ENCODE measurements around the gene CYTH2. TPM values are rescaled to one million over a fixed set of nuclear protein-coding genes. Genes with fewer than 3 reads are reported as not detected.
A peak's percentile ranks its signal among the peaks of the same experiment; 100 is the strongest.

Gene CYTH2
- total and polyA plus RNA-seq, 4 experiments from 2014 or later = 30.1 to 89.0 (median 53.1) TPM

GRCh38 chr19:48498595-48499311, 29.6 kb downstream of the CYTH2 start:
- Histone ChIP-seq H3K27ac (ENCODE audit: low read depth, low read length) (no peak overlapping the region), H3K4me1 (ENCODE audit: insufficient read depth, low read length) (peaks cover 20% of the 10 kb centered on the region), H3K4me3 (ENCODE audit: low read length in 2 of 2) (no peak overlapping the region), H3K27me3 (ENCODE audit: insufficient read depth, low read length) (peaks cover 5% of the 10 kb centered on the region), H3K36me3 (ENCODE audit: insufficient read depth, low read length) (no peaks in the 10 kb centered on the region), H3K9me3 (ENCODE audit: control insufficient read depth in 1 of 2, low read length in 2 of 2) (no peaks in the 10 kb centered on the region)
- Mint-ChIP-seq H3K36me3 (no peaks in the 10 kb centered on the region), H3K4me3 (no peak overlapping the region), H3K27me3 (peaks cover 18 to 22% of the 10 kb centered on the region in 2 donors), H3K27ac (no peak overlapping the region), H3K4me1 (peaks cover 9 to 35% (median 21%) of the 10 kb centered on the region in 4 donors), H3K9me3 (peaks cover 0 to 5% (median 0%) of the 10 kb centered on the region in 8 donors)
- ChIA-PET CTCF (ENCODE audit: partially characterized antibody) (no interaction called here), POLR2A (ENCODE audit: partially characterized antibody) (interaction anchor here (1.3 kb wide), 1 partner anchor 19 kb away, joined by 3 read pairs; no protein-coding TSS in a partner anchor)
- DNase-seq = no peak
- intact Hi-C loops (cut with micrococcal nuclease) = no loop called here

GRCh38 chr19:48499316-48500090, 30.3 kb downstream of the CYTH2 start:
- peaks cover 13% of the 10 kb centered on the region for H3K4me1 ChIP-seq (ENCODE audit: insufficient read depth, low read length)
- peaks cover 5% of the 10 kb centered on the region for H3K27me3 ChIP-seq (ENCODE audit: insufficient read depth, low read length)
- Mint-ChIP-seq H3K9me3 (peaks cover 0 to 3% (median 0%) of the 10 kb centered on the region in 8 donors), H3K27me3 (peaks cover 13 to 20% of the 10 kb centered on the region in 2 donors), H3K36me3 (no peaks in the 10 kb centered on the region), H3K4me3 (peak overlapping the region in 1 of 8 donors; percentile 46), H3K27ac (peak overlapping the region in 1 of 7 donors; percentile 17), H3K4me1 (peaks cover 7 to 32% (median 18%) of the 10 kb centered on the region in 4 donors)
- no peaks in the 10 kb centered on the region for H3K36me3 ChIP-seq (ENCODE audit: insufficient read depth, low read length)
- CTCF ChIA-PET (ENCODE audit: partially characterized antibody) = no interaction called here
- no peak for DNase-seq
- no peaks in the 10 kb centered on the region for H3K9me3 ChIP-seq (ENCODE audit: control insufficient read depth in 1 of 2, low read length in 2 of 2)
- no peak overlapping the region for H3K27ac ChIP-seq (ENCODE audit: low read depth, low read length)
- no peak overlapping the region for H3K4me3 ChIP-seq (ENCODE audit: low read length in 2 of 2)
- POLR2A ChIA-PET (ENCODE audit: partially characterized antibody) = interaction anchor here (1.3 kb wide), 1 partner anchor 20 kb away, joined by 3 read pairs; no protein-coding TSS in a partner anchor
- intact Hi-C loops (cut with micrococcal nuclease) = no loop called here

- Histone ChIP-seq H3K4me3 (ENCODE audit: low read length in 2 of 2) (no peak overlapping the region), H3K4me1 (ENCODE audit: insufficient read depth, low read length) (peaks cover 13% of the 10 kb centered on the region), H3K27ac (ENCODE audit: low read depth, low read length) (no peak overlapping the region), H3K9me3 (ENCODE audit: control insufficient read depth in 1 of 2, low read length in 2 of 2) (no peaks in the 10 kb centered on the region), H3K36me3 (ENCODE audit: insufficient read depth, low read length) (no peaks in the 10 kb centered on the region), H3K27me3 (ENCODE audit: insufficient read depth, low read length) (peaks cover under 1% of the 10 kb centered on the region)
- Mint-ChIP-seq H3K4me3 (peak overlapping the region; percentile 20 to 82 (median 76)), H3K36me3 (no peaks in the 10 kb centered on the region), H3K4me1 (peaks cover 5 to 28% (median 14%) of the 10 kb centered on the region in 4 donors), H3K27ac (peak overlapping the region in 4 of 7 donors; percentile 48 to 80 (median 75)), H3K27me3 (peaks cover 4 to 10% of the 10 kb centered on the region in 2 donors), H3K9me3 (peaks cover 0 to 3% (median 0%) of the 10 kb centered on the region in 8 donors)
- intact Hi-C loops (cut with micrococcal nuclease) = no loop called here
- no peak for DNase-seq
- ChIA-PET CTCF (ENCODE audit: partially characterized antibody) (interaction anchor here (1.7 kb wide), 1 partner anchor 11 kb away, joined by 10 read pairs; no protein-coding TSS in a partner anchor), POLR2A (ENCODE audit: partially characterized antibody) (interaction anchor here (0.5 to 1.2 kb wide), 3 partner anchors 12 to 928 kb away, joined by 3 to 4 read pairs (median 3); partner anchors contain the start of gene ZNF541)
Observed at GRCh38 chr19:48500830-48501493, 31.8 kb downstream of the CYTH2 start.

- peak overlapping the region; percentile 22 to 82 (median 76) for H3K4me3 Mint-ChIP-seq
- Histone ChIP-seq H3K36me3 (ENCODE audit: insufficient read depth, low read length) (no peaks in the 10 kb centered on the region), H3K9me3 (ENCODE audit: control insufficient read depth in 1 of 2, low read length in 2 of 2) (no peaks in the 10 kb centered on the region), H3K27me3 (ENCODE audit: insufficient read depth, low read length) (no peaks in the 10 kb centered on the region), H3K4me1 (ENCODE audit: insufficient read depth, low read length) (peaks cover 13% of the 10 kb centered on the region), H3K4me3 (ENCODE audit: low read length in 2 of 2) (no peak overlapping the region), H3K27ac (ENCODE audit: low read depth, low read length) (peak overlapping the region; percentile 26)
- POLR2A ChIA-PET (ENCODE audit: partially characterized antibody) = interaction anchor here (0.9 to 1.5 kb wide), 4 partner anchors 8 to 83 kb away, joined by 3 to 10 read pairs (median 5); no protein-coding TSS in a partner anchor
- H3K27ac Mint-ChIP-seq = peak overlapping the region in 6 of 7 donors; percentile 48 to 87 (median 78)
- intact Hi-C loops (cut with micrococcal nuclease) = loop anchor here (1.0 kb wide), 1 partner anchor 8 kb away; no protein-coding TSS in a partner anchor
- peaks cover 0 to 3% (median 0%) of the 10 kb centered on the region in 8 donors for H3K9me3 Mint-ChIP-seq
- peaks cover 0 to 2% of the 10 kb centered on the region in 2 donors for H3K36me3 Mint-ChIP-seq
- peaks cover 5 to 27% (median 14%) of the 10 kb centered on the region in 4 donors for H3K4me1 Mint-ChIP-seq
- peaks cover 4 to 10% of the 10 kb centered on the region in 2 donors for H3K27me3 Mint-ChIP-seq
- peak; percentile 68 to 82 (median 76) for DNase-seq
- CTCF ChIA-PET (ENCODE audit: partially characterized antibody) = interaction anchor here (1.2 to 1.7 kb wide), 4 partner anchors 12 to 87 kb away, joined by 3 to 11 read pairs (median 8); no protein-coding TSS in a partner anchor
Observed at GRCh38 chr19:48501494-48502349, 32.6 kb downstream of the CYTH2 start.

- H3K36me3 ChIP-seq (ENCODE audit: insufficient read depth, low read length) = no peaks in the 10 kb centered on the region
- Mint-ChIP-seq H3K9me3 (no peaks in the 10 kb centered on the region), H3K36me3 (peaks cover under 1 to 4% of the 10 kb centered on the region in 2 donors), H3K27me3 (peaks cover 0 to 6% of the 10 kb centered on the region in 2 donors), H3K4me3 (peak overlapping the region in 5 of 8 donors; percentile 40 to 80 (median 58)), H3K27ac (peak overlapping the region; percentile 21 to 62 (median 48)), H3K4me1 (peaks cover 5 to 22% (median 12%) of the 10 kb centered on the region in 4 donors)
- peaks cover 13% of the 10 kb centered on the region for H3K4me1 ChIP-seq (ENCODE audit: insufficient read depth, low read length)
- H3K9me3 ChIP-seq (ENCODE audit: control insufficient read depth in 1 of 2, low read length in 2 of 2) = no peaks in the 10 kb centered on the region
- DNase-seq = peak in 1 of 5 donors; percentile 88
- H3K4me3 ChIP-seq (ENCODE audit: low read length in 2 of 2) = no peak overlapping the region
- intact Hi-C loops (cut with micrococcal nuclease) = loop anchor here (1.0 kb wide), 1 partner anchor 9 kb away; no protein-coding TSS in a partner anchor
- peak overlapping the region; percentile 26 for H3K27ac ChIP-seq (ENCODE audit: low read depth, low read length)
- ChIA-PET CTCF (ENCODE audit: partially characterized antibody) (interaction anchor here (1.2 to 1.3 kb wide), 3 partner anchors 12 to 87 kb away, joined by 3 to 11 read pairs (median 5); no protein-coding TSS in a partner anchor), POLR2A (ENCODE audit: partially characterized antibody) (interaction anchor here (0.8 to 1.5 kb wide), 4 partner anchors 9 to 87 kb away, joined by 3 to 10 read pairs (median 4); no protein-coding TSS in a partner anchor)
- H3K27me3 ChIP-seq (ENCODE audit: insufficient read depth, low read length) = no peaks in the 10 kb centered on the region
Observed at GRCh38 chr19:48502350-48503018, 33.3 kb downstream of the CYTH2 start.

Data from CD4-positive, alpha-beta memory T cell (primary cell).